Measurements from ENCODE around the gene USP25.

DNA sequence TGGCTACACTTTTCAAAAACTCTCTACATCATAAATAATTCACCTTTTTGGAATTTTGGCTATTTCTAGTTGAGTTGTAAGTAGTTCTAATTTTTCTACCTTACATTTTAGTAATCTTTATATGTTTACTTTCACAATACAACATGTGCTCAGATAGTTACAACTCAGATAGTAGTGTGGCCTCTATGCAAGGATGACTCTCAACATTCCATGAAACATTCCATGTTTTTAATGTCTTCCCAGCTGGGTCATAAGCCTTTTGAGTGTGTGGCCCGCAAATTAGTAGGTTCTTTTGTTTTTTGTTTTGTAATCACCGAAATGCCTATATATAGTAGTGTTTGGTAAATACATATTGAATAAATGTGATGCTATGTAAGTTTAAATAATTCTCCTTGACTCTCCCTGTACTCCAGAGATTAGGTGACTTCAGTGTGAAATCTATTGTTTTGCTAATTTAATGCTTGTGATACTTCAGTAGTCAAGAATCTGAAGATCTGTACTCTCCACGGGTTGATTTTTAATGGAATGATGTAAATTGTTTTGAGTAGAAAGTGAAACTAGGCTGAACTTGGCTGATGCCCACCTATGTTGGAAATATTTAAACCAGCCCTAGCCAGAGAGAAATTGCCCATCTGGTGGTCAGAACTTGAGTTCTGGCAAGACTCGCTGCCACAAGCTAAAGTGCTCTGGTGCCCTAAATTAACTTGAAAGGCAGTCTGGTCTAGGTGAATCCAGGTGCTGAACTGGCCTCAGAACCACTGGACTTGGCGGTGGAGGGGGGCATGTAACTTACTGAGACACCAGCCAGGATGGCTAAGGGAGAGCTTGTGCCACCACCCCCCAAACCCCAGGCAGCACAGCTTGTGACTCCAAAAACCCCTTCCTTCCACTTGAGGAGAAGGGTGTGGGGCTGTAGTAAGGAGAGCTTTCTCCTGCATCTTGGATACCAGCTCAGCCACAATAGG lies 165.6 kb downstream of the USP25 start:
- no peak for TF ChIP-seq POLR2A (IDR thresholded peaks at IDR 0.05)
- TF ChIP-seq, protein P1, sequence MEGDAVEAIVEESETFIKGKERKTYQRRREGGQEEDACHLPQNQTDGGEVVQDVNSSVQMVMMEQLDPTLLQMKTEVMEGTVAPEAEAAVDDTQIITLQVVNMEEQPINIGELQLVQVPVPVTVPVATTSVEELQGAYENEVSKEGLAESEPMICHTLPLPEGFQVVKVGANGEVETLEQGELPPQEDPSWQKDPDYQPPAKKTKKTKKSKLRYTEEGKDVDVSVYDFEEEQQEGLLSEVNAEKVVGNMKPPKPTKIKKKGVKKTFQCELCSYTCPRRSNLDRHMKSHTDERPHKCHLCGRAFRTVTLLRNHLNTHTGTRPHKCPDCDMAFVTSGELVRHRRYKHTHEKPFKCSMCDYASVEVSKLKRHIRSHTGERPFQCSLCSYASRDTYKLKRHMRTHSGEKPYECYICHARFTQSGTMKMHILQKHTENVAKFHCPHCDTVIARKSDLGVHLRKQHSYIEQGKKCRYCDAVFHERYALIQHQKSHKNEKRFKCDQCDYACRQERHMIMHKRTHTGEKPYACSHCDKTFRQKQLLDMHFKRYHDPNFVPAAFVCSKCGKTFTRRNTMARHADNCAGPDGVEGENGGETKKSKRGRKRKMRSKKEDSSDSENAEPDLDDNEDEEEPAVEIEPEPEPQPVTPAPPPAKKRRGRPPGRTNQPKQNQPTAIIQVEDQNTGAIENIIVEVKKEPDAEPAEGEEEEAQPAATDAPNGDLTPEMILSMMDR (IDR thresholded peaks at IDR 0.05): no peak
